Tibial nerve (tissue), 4 donors: ENCODE results near the gene PTPRT. TPM values are rescaled to one million over a fixed set of nuclear protein-coding genes. Genes with fewer than 3 reads are reported as not detected.

ENCODE experiments used
- DNase-seq, 2 donors: peaks; one replicate each; pipeline ENCODE4 v3.0.0-alpha.2; 2019; ENCODE audit warnings: low spot score in 2 of 2
- H3K27ac ChIP-seq, 4 donors: fragments of 200-600 bp; sonication (generic) in 3 of 4; one replicate each; pipeline ENCODE4 v1.5.1; 2017 to 2019; ENCODE audit warnings: mild to moderate bottlenecking in 1 of 4
- H3K27me3 ChIP-seq, 2 donors: fragments of 200-600 bp; sonication (generic) in 1 of 2; one replicate each; pipeline versions ENCODE4 v1.5.1 to v1.6.0; 2017 to 2019
- H3K36me3 ChIP-seq, 3 donors: fragments of 200-600 bp; sonication (generic); one replicate each; pipeline ENCODE4 v1.5.1; 2018 to 2019
- H3K4me1 ChIP-seq, 4 donors: fragments of 200-600 bp; sonication (generic) in 3 of 4; one replicate each; pipeline ENCODE4 v1.5.1; 2017 to 2019
- H3K4me3 ChIP-seq, 4 donors: fragments of 200-600 bp; sonication (generic) in 3 of 4; one replicate each; pipeline ENCODE4 v1.5.1; 2017 to 2019; ENCODE audit warnings: mild to moderate bottlenecking in 1 of 4, moderate library complexity in 1 of 4
- H3K9me3 ChIP-seq, 4 donors: fragments of 200-600 bp; sonication (generic) in 3 of 4; one replicate each; pipeline ENCODE4 v1.5.1; 2017 to 2019
- CTCF ChIP-seq, 5 experiments: fragments of 200-600 bp in 3 of 5; fragments of 450-650 bp in 2 of 5; sonication (generic) in 3 of 5; IDR thresholded peaks; one replicate each; pipeline ENCODE4 v1.5.1; 2016 to 2019; ENCODE audit warnings: antibody characterized with exemption in 5 of 5, mild to moderate bottlenecking in 3 of 5, moderate library complexity in 2 of 5
- EP300 ChIP-seq, 2 donors: sonication (generic); formaldehyde crosslinking; IDR thresholded peaks; one replicate each; pipeline ENCODE4 v1.6.1; 2017; ENCODE audit warnings: antibody characterized with exemption in 2 of 2, mild to moderate bottlenecking in 1 of 2
- POLR2A ChIP-seq, 2 donors: fragments of 450-650 bp; IDR thresholded peaks; one replicate each; pipeline ENCODE4 v1.6.1; 2017; ENCODE audit warnings: antibody characterized with exemption in 2 of 2, mild to moderate bottlenecking in 2 of 2, moderate library complexity in 2 of 2
- WGBS, 2 donors: methylation state at CpG; one replicate each; pipeline ENCODE4 v1.1.5; 2018; 5-methylcytosine and 5-hydroxymethylcytosine counted together
- total RNA-seq, 4 donors: library from RNA; depleted of rRNA; stranded (reverse); fragments of >200 nt; gene quantifications; one replicate each; pipeline ENCODE4 v1.1.0, GENCODE V29; 2016

Gene PTPRT
- total RNA-seq, 4 donors from 2014 or later = under 0.01 TPM; not detected in 3

- no peaks in the 10 kb centered on the region for H3K9me3 ChIP-seq
- DNase-seq = no peak
- no peaks in the 10 kb centered on the region for H3K4me1 ChIP-seq
- no peak overlapping the region for H3K27ac ChIP-seq
- WGBS, 2 donors = 63 to 70% methylated on average over 14 of the region's 14 CpGs
- no peaks in the 10 kb centered on the region for H3K36me3 ChIP-seq
- H3K27me3 ChIP-seq = no peaks in the 10 kb centered on the region
- no peak overlapping the region for H3K4me3 ChIP-seq
- no peak for TF ChIP-seq EP300 (IDR thresholded peaks at IDR 0.05)
- TF ChIP-seq CTCF (IDR thresholded peaks at IDR 0.05) = no peak
- TF ChIP-seq POLR2A (IDR thresholded peaks at IDR 0.05) = no peak
Observed at GRCh38 chr20:42093542-42094440, 1095.9 kb downstream of the PTPRT start.

GRCh38 chr20:42093041-42093440 is 1096.7 kb downstream of the PTPRT start:
- Histone ChIP-seq H3K4me1 (no peaks in the 10 kb centered on the region), H3K4me3 (no peak overlapping the region), H3K27me3 (no peaks in the 10 kb centered on the region), H3K27ac (no peak overlapping the region), H3K36me3 (no peaks in the 10 kb centered on the region), H3K9me3 (no peaks in the 10 kb centered on the region)
- no peak for TF ChIP-seq EP300 (IDR thresholded peaks at IDR 0.05)
- TF ChIP-seq CTCF (IDR thresholded peaks at IDR 0.05) = no peak
- no peak for TF ChIP-seq POLR2A (IDR thresholded peaks at IDR 0.05)
- DNase-seq = no peak
- 44 to 49% methylated on average over 4 of the region's 4 CpGs for WGBS, 2 donors

GRCh38 chr20:42085366-42085765 is 1104.3 kb downstream of the PTPRT start:
- Histone ChIP-seq H3K36me3 (no peaks in the 10 kb centered on the region), H3K27me3 (no peaks in the 10 kb centered on the region), H3K4me3 (no peak overlapping the region), H3K9me3 (no peaks in the 10 kb centered on the region), H3K4me1 (peaks cover 0 to 10% (median 0%) of the 10 kb centered on the region in 4 donors), H3K27ac (no peak overlapping the region)
- no peak for TF ChIP-seq POLR2A (IDR thresholded peaks at IDR 0.05)
- TF ChIP-seq EP300 (IDR thresholded peaks at IDR 0.05) = no peak
- TF ChIP-seq CTCF (IDR thresholded peaks at IDR 0.05) = no peak
- DNase-seq = no peak
- WGBS, 2 donors = 84 to 92% methylated on average over 10 of the region's 10 CpGs

GRCh38 chr20:42083280-42083679 is 1106.4 kb downstream of the PTPRT start:
- WGBS, 2 donors = 60 to 83% methylated on average over 1 of the region's 1 CpG
- no peaks in the 10 kb centered on the region for H3K9me3 ChIP-seq
- TF ChIP-seq CTCF (IDR thresholded peaks at IDR 0.05) (no peak), POLR2A (IDR thresholded peaks at IDR 0.05) (no peak), EP300 (IDR thresholded peaks at IDR 0.05) (no peak)

GRCh38 chr20:42082611-42083010 is 1107.1 kb downstream of the PTPRT start:
- TF ChIP-seq EP300 (IDR thresholded peaks at IDR 0.05) (peak in 1 of 2 donors; percentile 34), POLR2A (IDR thresholded peaks at IDR 0.05) (no peak)
- WGBS, 2 donors = 26 to 36% methylated on average over 1 of the region's 1 CpG
- DNase-seq = peak; percentile 53 to 91
- no peak overlapping the region for H3K4me3 ChIP-seq
- no peak overlapping the region for H3K27ac ChIP-seq
- H3K27me3 ChIP-seq = no peaks in the 10 kb centered on the region
- peaks cover 0 to 10% (median 0%) of the 10 kb centered on the region in 4 donors for H3K4me1 ChIP-seq
- no peaks in the 10 kb centered on the region for H3K36me3 ChIP-seq
- H3K9me3 ChIP-seq = no peaks in the 10 kb centered on the region

More at GRCh38 chr20:42083280-42083679, 1106.4 kb downstream of the PTPRT start:
- H3K4me1 ChIP-seq = peaks cover 0 to 10% (median 0%) of the 10 kb centered on the region in 4 donors
- no peak overlapping the region for H3K27ac ChIP-seq
- no peaks in the 10 kb centered on the region for H3K36me3 ChIP-seq
- no peaks in the 10 kb centered on the region for H3K27me3 ChIP-seq
- DNase-seq = no peak
- no peak overlapping the region for H3K4me3 ChIP-seq
